Hepatocyte (in vitro differentiated cells): ENCODE measurements around the gene ABCF1. TPM values are rescaled to one million over a fixed set of nuclear protein-coding genes. Genes with fewer than 3 reads are reported as not detected.

Experiments used
- DNase-seq: peaks from one replicate; pipeline ENCODE4 v3.0.0-alpha.2; 2016; ENCODE audit warnings: low spot score
- H2AFZ ChIP-seq: fragments of 200-600 bp; sonication (generic); 2 replicates; pipeline ENCODE4 v1.6.0; 2016; ENCODE audit warnings: antibody characterized with exemption, mild to moderate bottlenecking
- H3K27ac ChIP-seq: fragments of 200-600 bp; sonication (generic); 2 replicates; pipeline ENCODE4 v1.5.1; 2016; ENCODE audit warnings: mild to moderate bottlenecking
- H3K27me3 ChIP-seq: fragments of 200-600 bp; sonication (generic); 2 replicates; pipeline ENCODE4 v1.6.1; 2016
- H3K36me3 ChIP-seq: fragments of 200-600 bp; sonication (generic); replicated peaks from 2 replicates; pipeline ENCODE4 v1.5.1; 2016; ENCODE audit warnings: low read depth; ENCODE audit not compliant: insufficient read depth
- H3K4me1 ChIP-seq: fragments of 200-600 bp; sonication (generic); 2 replicates; pipeline ENCODE4 v1.5.1; 2016; ENCODE audit warnings: mild to moderate bottlenecking, moderate library complexity; ENCODE audit not compliant: insufficient read depth
- H3K4me2 ChIP-seq: fragments of 200-600 bp; sonication (generic); 2 replicates; pipeline ENCODE4 v1.6.0; 2016
- H3K4me3 ChIP-seq: fragments of 200-600 bp; sonication (generic); 2 replicates; pipeline ENCODE4 v1.5.1; 2016; ENCODE audit warnings: mild to moderate bottlenecking
- H3K79me2 ChIP-seq: fragments of 200-600 bp; sonication (generic); 2 replicates; pipeline ENCODE4 v1.6.0; 2017; ENCODE audit warnings: mild to moderate bottlenecking
- H3K9me2 ChIP-seq: fragments of 200-600 bp; sonication (generic); replicated peaks from 2 replicates; pipeline ENCODE4 v1.6.0; 2017; ENCODE audit warnings: mild to moderate bottlenecking; ENCODE audit not compliant: insufficient read depth
- H3K9me3 ChIP-seq: fragments of 200-600 bp; sonication (generic); 2 replicates; pipeline ENCODE4 v1.5.1; 2016; ENCODE audit warnings: low read depth, mild to moderate bottlenecking
- H4K20me1 ChIP-seq: fragments of 200-600 bp; sonication (generic); 2 replicates; pipeline ENCODE4 v1.6.0; 2016; ENCODE audit warnings: mild to moderate bottlenecking; ENCODE audit not compliant: insufficient read depth, poor library complexity, severe bottlenecking
- CTCF ChIP-seq: fragments of 200-600 bp; sonication (generic); IDR thresholded peaks from 2 replicates; pipeline ENCODE4 v1.5.1; 2016; ENCODE audit warnings: antibody characterized with exemption, mild to moderate bottlenecking; ENCODE audit not compliant: poor library complexity
- EZH2 ChIP-seq: fragments of 200-600 bp; sonication (generic); IDR thresholded peaks from 2 replicates; pipeline ENCODE4 v1.6.1; 2016; ENCODE audit warnings: antibody characterized with exemption, mild to moderate bottlenecking, borderline replicate concordance
- EZH2phosphoT487 ChIP-seq: fragments of 200-600 bp; sonication (generic); IDR thresholded peaks from one replicate; pipeline ENCODE4 v1.6.1; 2018; ENCODE audit warnings: antibody characterized with exemption, mild to moderate bottlenecking, low read depth, moderate library complexity; ENCODE audit not compliant: unreplicated experiment, severe bottlenecking
- WGBS: methylation state at CpG from one replicate; pipeline ENCODE4 v1.1.6; 2016; ENCODE audit warnings: low lambda C conversion rate; ENCODE audit errors: missing lambda C conversion rate; 5-methylcytosine and 5-hydroxymethylcytosine counted together
- polyA plus RNA-seq: library from polyadenylated mRNA; unstranded; fragments of >200 nt; fragmentation: Nextera tagmentation; extraction: Ambion mirVana; gene quantifications from 2 replicates; pipeline ENCODE4 v1.2.1, GENCODE V29; 2016
- total RNA-seq: library from RNA; depleted of rRNA; stranded (reverse); fragments of >200 nt; gene quantifications from 2 replicates; pipeline ENCODE4 v1.2.3, GENCODE V29; 2014

Gene ABCF1
- total and polyA plus RNA-seq, 2 experiments from 2014 or later, result 36.5 to 62.0 TPM

GRCh38 chr6:30603961-30604360, 32.7 kb downstream of the ABCF1 start:
- H3K4me3 ChIP-seq, result no peak overlapping the region
- DNase-seq, result no peak
- H3K4me1 ChIP-seq, result no peaks in the 10 kb centered on the region
- H3K79me2 ChIP-seq, result no peaks in the 10 kb centered on the region
- no peak overlapping the region for H3K27ac ChIP-seq
- no peak overlapping the region for H2AFZ ChIP-seq
- TF ChIP-seq EZH2, result no peak
- H3K4me2 ChIP-seq, result no peak overlapping the region
- no peaks in the 10 kb centered on the region for H3K9me2 ChIP-seq
- WGBS, result 97% methylated on average over 12 of the region's 13 CpGs
- H3K36me3 ChIP-seq, result peaks cover 4% of the 10 kb centered on the region
- H4K20me1 ChIP-seq, result peaks cover 30% of the 10 kb centered on the region
- no peaks in the 10 kb centered on the region for H3K9me3 ChIP-seq
- no peaks in the 10 kb centered on the region for H3K27me3 ChIP-seq

- Histone ChIP-seq H3K4me3 (no peak overlapping the region), H3K4me2 (no peak overlapping the region), H3K4me1 (peaks cover 13% of the 10 kb centered on the region), H3K27ac (no peak overlapping the region), H3K79me2 (peaks cover 16% of the 10 kb centered on the region), H4K20me1 (peaks cover 37% of the 10 kb centered on the region), H3K27me3 (no peaks in the 10 kb centered on the region), H3K9me3 (no peaks in the 10 kb centered on the region), H3K9me2 (no peaks in the 10 kb centered on the region), H3K36me3 (no peaks in the 10 kb centered on the region), H2AFZ (no peak overlapping the region)
- 94% methylated on average over 4 of the region's 4 CpGs for WGBS
- TF ChIP-seq EZH2phosphoT487, result no peak
- no peak for DNase-seq
Observed at GRCh38 chr6:30610065-30610464, 38.8 kb downstream of the ABCF1 start.

GRCh38 chr6:30611150-30611855, 40.1 kb downstream of the ABCF1 start:
- Histone ChIP-seq H3K79me2 (peaks cover 25% of the 10 kb centered on the region), H3K4me2 (no peak overlapping the region), H3K9me3 (no peaks in the 10 kb centered on the region), H3K4me3 (no peak overlapping the region), H3K27ac (no peak overlapping the region), H3K4me1 (peaks cover 13% of the 10 kb centered on the region), H4K20me1 (peaks cover 33% of the 10 kb centered on the region), H3K9me2 (no peaks in the 10 kb centered on the region), H3K36me3 (peaks cover 1% of the 10 kb centered on the region), H2AFZ (no peak overlapping the region), H3K27me3 (no peaks in the 10 kb centered on the region)
- no peak for DNase-seq
- TF ChIP-seq EZH2, result no peak
- WGBS, result 91% methylated on average over 9 of the region's 9 CpGs

- peaks cover 6% of the 10 kb centered on the region for H3K36me3 ChIP-seq
- H2AFZ ChIP-seq, result no peak overlapping the region
- H3K27me3 ChIP-seq, result no peaks in the 10 kb centered on the region
- H4K20me1 ChIP-seq, result peaks cover 32% of the 10 kb centered on the region
- H3K9me2 ChIP-seq, result no peaks in the 10 kb centered on the region
- H3K4me1 ChIP-seq, result peaks cover 13% of the 10 kb centered on the region
- H3K27ac ChIP-seq, result peak overlapping the region; percentile 87
- H3K9me3 ChIP-seq, result no peaks in the 10 kb centered on the region
- no peak for DNase-seq
- no peak for TF ChIP-seq CTCF
- no peak overlapping the region for H3K4me3 ChIP-seq
- no peak overlapping the region for H3K4me2 ChIP-seq
- 80% methylated on average over 2 of the region's 2 CpGs for WGBS
- H3K79me2 ChIP-seq, result peaks cover 30% of the 10 kb centered on the region
Observed at GRCh38 chr6:30611856-30612194, 40.6 kb downstream of the ABCF1 start.

GRCh38 chr6:30612213-30612612, 41.0 kb downstream of the ABCF1 start:
- H3K9me3 ChIP-seq, result no peaks in the 10 kb centered on the region
- H4K20me1 ChIP-seq, result peaks cover 32% of the 10 kb centered on the region
- H3K27ac ChIP-seq, result peak overlapping the region; percentile 87
- no peaks in the 10 kb centered on the region for H3K9me2 ChIP-seq
- no peak overlapping the region for H3K4me3 ChIP-seq
- peaks cover 31% of the 10 kb centered on the region for H3K79me2 ChIP-seq
- peaks cover 13% of the 10 kb centered on the region for H3K4me1 ChIP-seq
- H3K36me3 ChIP-seq, result peaks cover 6% of the 10 kb centered on the region
- no peaks in the 10 kb centered on the region for H3K27me3 ChIP-seq
- H2AFZ ChIP-seq, result no peak overlapping the region
- no peak for DNase-seq
- H3K4me2 ChIP-seq, result no peak overlapping the region
- TF ChIP-seq EZH2 (no peak), CTCF (peak; percentile 44)
- WGBS, result 82% methylated on average over 1 of the region's 1 CpG
